ENCODE measurements around the gene BCAR3. TPM values are rescaled to one million over a fixed set of nuclear protein-coding genes. Genes with fewer than 3 reads are reported as not detected.

The BCAR3 gene
- total RNA-seq, 2 experiments from 2014 or later, result 0.96 to 1.3 TPM

DNA sequence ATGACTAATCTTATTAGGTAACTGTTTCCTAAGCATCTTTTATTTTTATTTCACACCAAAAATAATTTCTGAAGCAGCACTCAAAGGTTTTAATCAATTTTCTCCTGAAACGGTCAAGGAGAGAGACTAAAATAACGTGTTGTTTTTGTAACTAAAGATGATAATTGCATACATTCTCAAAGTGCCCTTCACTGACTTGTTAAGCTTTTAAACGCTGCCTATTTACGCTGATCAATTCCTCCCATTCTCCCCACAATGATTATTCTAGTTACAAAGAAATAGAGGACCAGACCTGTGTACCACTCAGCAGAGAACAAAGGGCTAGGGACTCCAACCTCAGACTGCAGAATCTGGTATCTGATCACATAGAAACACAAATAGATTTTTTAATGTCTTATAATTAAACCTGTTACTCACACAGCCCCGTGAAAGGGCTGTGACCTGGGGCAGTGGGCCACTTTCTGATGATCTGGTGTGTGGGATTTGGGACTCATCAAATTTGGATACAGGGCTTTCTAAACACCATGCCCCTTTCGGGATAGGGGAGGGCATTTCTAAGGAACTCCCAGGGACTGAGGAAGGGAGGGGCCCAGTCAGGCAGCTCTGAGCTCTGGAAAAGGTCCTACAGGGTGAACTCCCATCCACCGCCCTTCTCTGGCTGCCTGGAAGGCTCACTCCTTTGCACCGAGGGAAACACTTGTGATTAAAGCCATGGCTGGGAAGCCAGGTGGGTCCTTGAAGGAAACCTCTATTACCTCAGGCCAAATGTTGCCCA, 65.2 kb downstream of the BCAR3 start:
- Mint-ChIP-seq H3K9me3 (ENCODE audit: low read depth) (no peaks in the 10 kb centered on the region), H3K27ac (no peak overlapping the region), H3K4me3 (no peak overlapping the region), H3K27me3 (peaks cover 54% of the 10 kb centered on the region), H3K36me3 (no peaks in the 10 kb centered on the region), H3K4me1 (peaks cover 22% of the 10 kb centered on the region)
- CTCF ChIA-PET, result interaction anchor here (0.9 to 2.4 kb wide), 3 partner anchors 12 to 312 kb away, joined by 5 to 12 read pairs (median 7); no protein-coding TSS in a partner anchor
- DNase-seq (no peak), ATAC-seq (no peak)

DNA sequence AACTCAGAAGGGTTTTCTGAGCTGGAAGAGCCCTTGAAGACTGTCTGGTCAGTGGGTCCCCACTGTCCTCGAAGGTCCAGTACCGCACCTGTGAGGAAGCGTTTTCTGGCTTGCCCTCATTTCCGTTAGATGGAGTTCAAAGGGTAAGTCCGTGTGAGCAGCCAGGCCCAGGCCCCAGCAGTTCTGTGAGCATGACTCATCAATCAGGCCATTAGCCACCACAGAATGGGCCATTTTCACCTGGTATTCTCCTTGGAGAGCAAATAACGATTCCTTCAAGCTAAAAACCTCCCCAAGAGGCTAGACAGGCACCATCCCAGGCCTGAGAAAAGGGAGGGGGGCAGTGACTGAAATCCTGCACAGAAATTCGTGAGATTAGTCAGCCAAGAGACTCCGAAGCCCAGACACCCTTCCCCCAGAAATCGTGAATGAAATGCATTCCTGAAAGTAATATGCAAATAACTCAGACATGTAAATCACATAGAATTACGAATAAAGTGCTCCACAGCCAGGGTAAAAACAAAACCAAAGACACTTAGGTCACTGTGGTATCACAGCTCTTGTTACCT, 66.0 kb downstream of the BCAR3 start:
- DNase-seq, result peak; percentile 67
- Mint-ChIP-seq H3K9me3 (ENCODE audit: low read depth) (no peaks in the 10 kb centered on the region), H3K36me3 (no peaks in the 10 kb centered on the region), H3K27me3 (peaks cover 54% of the 10 kb centered on the region), H3K27ac (peak overlapping the region; percentile 70), H3K4me3 (peak overlapping the region; percentile 41), H3K4me1 (peaks cover 22% of the 10 kb centered on the region)
- peak; percentile 65 for ATAC-seq
- CTCF ChIA-PET, result interaction anchor here (1.8 to 2.4 kb wide), 2 partner anchors 13 to 311 kb away, joined by 7 to 12 read pairs; no protein-coding TSS in a partner anchor

DNA sequence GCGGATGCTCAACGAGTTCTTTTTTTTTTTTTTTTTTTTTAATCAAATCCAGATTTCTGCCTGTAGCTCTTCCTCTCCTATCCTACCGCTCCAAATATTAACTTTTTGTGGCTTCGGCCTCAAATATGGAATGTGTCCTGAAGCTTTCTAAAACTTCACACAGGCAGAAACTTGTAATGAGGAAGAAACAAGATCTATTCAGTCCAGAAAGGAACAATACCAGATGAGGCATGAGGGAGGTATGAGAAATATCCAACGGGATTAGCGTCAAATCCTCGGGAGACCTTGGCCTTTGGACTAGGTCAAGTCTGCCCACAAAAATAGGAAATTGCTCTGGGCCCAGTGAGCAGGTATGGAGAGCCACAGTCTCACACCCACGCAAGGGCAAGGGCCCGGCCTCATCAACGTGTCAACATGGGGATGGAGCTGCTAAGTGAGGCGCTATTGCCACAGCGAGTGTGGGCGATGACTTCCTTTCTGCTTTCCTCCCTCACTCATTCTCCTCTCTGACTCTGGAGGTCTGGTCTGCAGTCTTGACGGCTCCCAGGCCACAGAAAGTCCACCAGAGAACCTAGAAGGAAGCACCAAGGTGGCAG, 66.6 kb downstream of the BCAR3 start:
- Mint-ChIP-seq H3K27ac (peak overlapping the region; percentile 70), H3K4me1 (peaks cover 22% of the 10 kb centered on the region), H3K9me3 (ENCODE audit: low read depth) (no peaks in the 10 kb centered on the region), H3K27me3 (peaks cover 57% of the 10 kb centered on the region), H3K4me3 (peak overlapping the region; percentile 41), H3K36me3 (no peaks in the 10 kb centered on the region)
- peak; percentile 72 for ATAC-seq
- peak; percentile 64 for DNase-seq
- CTCF ChIA-PET, result interaction anchor here (1.8 to 2.4 kb wide), 2 partner anchors 14 to 310 kb away, joined by 7 to 12 read pairs; no protein-coding TSS in a partner anchor

DNA sequence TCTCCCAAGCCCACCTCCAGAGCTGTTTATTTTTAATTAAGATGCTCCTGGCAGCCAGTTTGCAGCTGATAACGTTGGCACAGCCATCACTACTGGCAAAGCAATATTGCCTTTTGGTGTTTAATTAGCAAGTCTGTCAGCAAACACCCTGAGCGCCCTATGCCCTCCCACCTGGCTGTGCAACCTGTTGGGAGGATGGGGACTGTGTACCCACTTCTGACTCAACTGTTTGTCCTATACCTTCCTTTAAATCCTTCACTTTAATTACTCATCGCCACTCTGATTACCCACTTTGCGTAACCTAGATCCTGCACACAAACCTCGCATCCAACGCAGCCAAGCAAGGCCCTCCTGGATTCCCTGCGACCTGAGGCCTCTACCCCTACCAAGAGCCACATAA, 67.1 kb downstream of the BCAR3 start:
- Mint-ChIP-seq H3K27me3 (peaks cover 54% of the 10 kb centered on the region), H3K4me3 (no peak overlapping the region), H3K4me1 (peaks cover 22% of the 10 kb centered on the region), H3K9me3 (ENCODE audit: low read depth) (no peaks in the 10 kb centered on the region), H3K36me3 (no peaks in the 10 kb centered on the region), H3K27ac (no peak overlapping the region)
- ATAC-seq (no peak), DNase-seq (no peak)
- CTCF ChIA-PET, result interaction anchor here (2.4 kb wide), 1 partner anchor 310 kb away, joined by 7 read pairs; no protein-coding TSS in a partner anchor

DNA sequence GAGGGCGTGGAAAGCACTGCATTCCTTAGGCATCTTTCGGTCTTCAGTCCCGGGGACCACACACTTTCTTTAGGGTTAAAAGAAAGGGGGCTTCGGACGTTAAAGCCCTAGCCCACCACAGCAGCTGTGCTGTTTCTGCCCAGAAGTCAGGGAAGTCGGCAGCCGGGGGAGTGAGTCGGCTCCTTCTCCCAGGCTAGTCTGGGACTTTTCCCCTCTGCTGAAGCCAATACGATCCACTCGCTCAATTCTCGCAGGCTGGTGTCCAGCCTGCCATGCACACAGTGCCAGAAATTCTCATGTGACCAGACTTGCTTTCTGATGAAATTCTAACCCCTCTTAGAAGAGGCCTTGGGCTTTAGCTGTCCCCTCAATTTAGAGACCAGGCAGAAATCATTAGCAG, 67.7 kb downstream of the BCAR3 start:
- no peak for ATAC-seq
- CTCF ChIA-PET, result interaction anchor here (1.6 kb wide), 1 partner anchor 15 kb away, joined by 6 read pairs; no protein-coding TSS in a partner anchor
- Mint-ChIP-seq H3K4me1 (peaks cover 25% of the 10 kb centered on the region), H3K27me3 (peaks cover 51% of the 10 kb centered on the region), H3K4me3 (no peak overlapping the region), H3K9me3 (ENCODE audit: low read depth) (no peaks in the 10 kb centered on the region), H3K27ac (no peak overlapping the region), H3K36me3 (no peaks in the 10 kb centered on the region)
- DNase-seq, result no peak

DNA sequence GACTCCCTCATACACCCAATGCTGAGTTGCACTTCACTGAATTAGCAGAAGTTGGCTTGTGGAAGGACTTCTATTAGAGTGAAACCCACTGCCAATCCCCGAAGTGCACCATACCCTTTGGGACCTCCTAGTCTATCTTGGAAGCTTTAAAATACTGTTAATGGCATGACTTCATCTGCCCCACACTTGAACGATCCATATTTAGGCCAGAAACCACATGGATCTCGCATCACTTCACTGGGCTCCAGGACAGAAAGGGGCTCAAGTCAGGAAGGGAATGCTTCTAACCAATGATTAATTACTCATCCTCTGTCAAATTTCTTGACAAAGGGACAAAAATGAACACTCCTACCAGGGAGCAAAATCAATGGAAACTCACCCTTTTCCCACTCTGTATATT, 69.1 kb downstream of the BCAR3 start:
- no peak overlapping the region for H3K4me3 Mint-ChIP-seq
- CTCF ChIA-PET, result interaction anchor here (1.6 kb wide), 1 partner anchor 17 kb away, joined by 6 read pairs; no protein-coding TSS in a partner anchor
- no peak for ATAC-seq
- H3K9me3 Mint-ChIP-seq (ENCODE audit: low read depth), result no peaks in the 10 kb centered on the region
- DNase-seq, result no peak
- H3K27ac Mint-ChIP-seq, result no peak overlapping the region
- peaks cover 39% of the 10 kb centered on the region for H3K4me1 Mint-ChIP-seq
- no peaks in the 10 kb centered on the region for H3K36me3 Mint-ChIP-seq
- peaks cover 42% of the 10 kb centered on the region for H3K27me3 Mint-ChIP-seq

DNA sequence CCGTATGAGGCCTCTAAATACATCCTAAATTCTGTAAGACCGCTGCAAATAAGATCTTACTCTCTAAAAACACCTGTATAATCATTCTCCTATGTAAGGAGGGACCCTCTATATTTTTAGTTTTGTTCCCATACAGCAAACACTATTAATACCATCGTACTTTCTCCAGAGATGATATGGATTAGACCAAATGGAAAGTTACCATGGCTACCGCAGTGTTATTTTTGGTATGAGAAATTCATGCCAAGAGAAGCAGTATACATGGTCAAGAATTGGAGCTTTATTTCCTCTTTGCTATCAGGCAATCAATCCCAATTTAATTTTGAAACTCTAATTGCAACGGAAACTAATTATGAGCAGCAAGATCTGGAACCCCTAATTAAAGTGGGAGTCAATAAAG, 70.0 kb downstream of the BCAR3 start:
- DNase-seq (no peak), ATAC-seq (no peak)
- no peaks in the 10 kb centered on the region for H3K36me3 Mint-ChIP-seq
- CTCF ChIA-PET, result no interaction called here
- H3K27me3 Mint-ChIP-seq, result peaks cover 44% of the 10 kb centered on the region
- H3K4me1 Mint-ChIP-seq, result peaks cover 47% of the 10 kb centered on the region
- H3K9me3 Mint-ChIP-seq (ENCODE audit: low read depth), result no peaks in the 10 kb centered on the region
- no peak overlapping the region for H3K27ac Mint-ChIP-seq
- H3K4me3 Mint-ChIP-seq, result no peak overlapping the region

DNA sequence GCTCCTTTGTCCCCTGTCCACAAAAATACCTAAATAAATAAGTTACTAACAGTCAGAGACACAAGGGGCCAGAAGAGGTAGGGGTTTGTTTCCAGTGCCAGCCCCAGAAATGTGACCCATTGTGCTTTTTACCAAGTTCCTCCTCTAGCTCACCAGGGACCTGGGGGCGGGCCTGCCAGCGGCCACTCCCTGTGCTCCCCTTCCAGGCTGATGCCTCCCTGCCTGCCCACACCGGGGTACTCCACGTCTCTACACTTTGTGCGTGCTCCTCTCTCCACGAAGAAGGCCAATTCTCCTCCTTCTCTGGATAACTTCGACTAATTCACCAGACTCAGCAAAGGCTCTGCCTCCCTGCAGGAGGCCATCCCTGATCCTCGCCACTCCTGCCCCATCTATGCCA, 72.1 kb downstream of the BCAR3 start:
- Mint-ChIP-seq H3K9me3 (ENCODE audit: low read depth) (no peaks in the 10 kb centered on the region), H3K36me3 (peaks cover 2% of the 10 kb centered on the region), H3K27ac (no peak overlapping the region), H3K4me3 (no peak overlapping the region), H3K4me1 (peaks cover 34% of the 10 kb centered on the region), H3K27me3 (peaks cover 63% of the 10 kb centered on the region)
- CTCF ChIA-PET, result no interaction called here
- DNase-seq (no peak), ATAC-seq (no peak)

DNA sequence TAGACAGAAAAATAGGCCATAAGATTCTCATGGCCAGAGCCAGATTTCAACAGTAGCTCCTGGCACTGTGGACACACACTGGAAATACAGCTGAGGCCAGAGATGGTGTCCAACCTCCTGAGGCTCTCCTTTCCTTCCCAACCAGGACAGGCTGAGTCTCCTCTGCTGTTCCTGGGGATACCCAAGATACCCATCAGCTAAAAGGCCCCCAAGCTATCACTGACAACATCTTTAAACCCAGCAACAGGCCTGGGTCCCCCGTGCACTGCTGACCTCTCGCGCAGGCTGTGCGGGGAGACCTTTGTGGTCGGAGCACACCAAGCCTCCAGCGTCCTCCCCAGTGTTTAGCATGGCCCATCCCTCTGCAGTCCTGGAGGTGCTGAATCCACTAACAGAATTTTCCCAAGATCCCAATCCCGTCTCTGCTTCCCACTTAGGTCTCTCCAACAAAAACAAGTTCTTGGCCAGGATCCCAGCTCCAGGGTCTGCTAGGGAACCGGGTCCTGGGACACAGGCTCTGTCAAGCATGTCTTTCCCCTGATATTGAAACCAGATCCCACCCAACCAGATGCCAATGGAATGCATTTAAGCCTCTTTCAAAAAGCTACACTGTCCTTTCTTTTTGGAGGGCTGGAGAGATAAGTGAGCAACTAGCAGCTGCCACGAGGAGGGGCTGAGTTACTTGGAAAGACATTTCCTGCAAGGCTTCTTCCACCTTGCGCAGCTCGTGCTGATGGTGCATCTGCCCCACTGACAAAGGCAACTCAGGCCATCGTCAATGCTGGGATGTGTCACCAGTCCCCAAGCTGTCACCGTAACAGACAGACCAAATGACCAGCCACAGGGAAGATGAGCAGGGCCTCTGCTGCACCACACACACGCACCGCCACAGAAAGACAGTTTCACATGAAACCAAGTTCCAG, 73.2 kb downstream of the BCAR3 start:
- no peaks in the 10 kb centered on the region for H3K9me3 Mint-ChIP-seq (ENCODE audit: low read depth)
- H3K4me3 Mint-ChIP-seq, result no peak overlapping the region
- peaks cover 33% of the 10 kb centered on the region for H3K4me1 Mint-ChIP-seq
- no peak for ATAC-seq
- CTCF ChIA-PET, result interaction anchor here (1.1 to 1.5 kb wide), 4 partner anchors 21 to 243 kb away, joined by 3 to 5 read pairs (median 4); no protein-coding TSS in a partner anchor
- no peak for DNase-seq
- H3K27me3 Mint-ChIP-seq, result peaks cover 65% of the 10 kb centered on the region
- H3K27ac Mint-ChIP-seq, result no peak overlapping the region
- peaks cover 4% of the 10 kb centered on the region for H3K36me3 Mint-ChIP-seq

DNA sequence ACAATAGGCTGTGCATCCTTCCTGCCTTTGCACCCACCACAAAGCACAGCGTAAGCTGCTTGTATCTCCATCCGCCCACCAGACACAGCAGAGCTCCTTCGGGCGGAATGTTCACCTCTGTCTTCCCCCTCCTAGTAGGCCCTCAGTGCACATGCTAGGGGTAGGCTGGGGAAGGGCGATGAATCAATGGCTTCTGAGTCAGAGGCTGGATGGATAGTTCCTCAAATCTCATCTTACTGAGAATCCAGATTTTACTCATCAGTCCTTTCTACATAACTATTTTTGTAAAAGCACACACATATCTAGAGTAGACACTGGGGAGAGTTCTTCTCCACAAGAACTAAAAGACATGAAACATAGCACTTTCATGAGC, 73.8 kb downstream of the BCAR3 start:
- Mint-ChIP-seq H3K27ac (no peak overlapping the region), H3K27me3 (peaks cover 59% of the 10 kb centered on the region), H3K4me3 (no peak overlapping the region), H3K9me3 (ENCODE audit: low read depth) (no peaks in the 10 kb centered on the region), H3K36me3 (peaks cover 4% of the 10 kb centered on the region), H3K4me1 (peaks cover 33% of the 10 kb centered on the region)
- CTCF ChIA-PET, result interaction anchor here (1.1 to 1.5 kb wide), 4 partner anchors 22 to 244 kb away, joined by 3 to 5 read pairs (median 4); no protein-coding TSS in a partner anchor
- ATAC-seq, result peak; percentile 89
- DNase-seq, result peak; percentile 64

DNA sequence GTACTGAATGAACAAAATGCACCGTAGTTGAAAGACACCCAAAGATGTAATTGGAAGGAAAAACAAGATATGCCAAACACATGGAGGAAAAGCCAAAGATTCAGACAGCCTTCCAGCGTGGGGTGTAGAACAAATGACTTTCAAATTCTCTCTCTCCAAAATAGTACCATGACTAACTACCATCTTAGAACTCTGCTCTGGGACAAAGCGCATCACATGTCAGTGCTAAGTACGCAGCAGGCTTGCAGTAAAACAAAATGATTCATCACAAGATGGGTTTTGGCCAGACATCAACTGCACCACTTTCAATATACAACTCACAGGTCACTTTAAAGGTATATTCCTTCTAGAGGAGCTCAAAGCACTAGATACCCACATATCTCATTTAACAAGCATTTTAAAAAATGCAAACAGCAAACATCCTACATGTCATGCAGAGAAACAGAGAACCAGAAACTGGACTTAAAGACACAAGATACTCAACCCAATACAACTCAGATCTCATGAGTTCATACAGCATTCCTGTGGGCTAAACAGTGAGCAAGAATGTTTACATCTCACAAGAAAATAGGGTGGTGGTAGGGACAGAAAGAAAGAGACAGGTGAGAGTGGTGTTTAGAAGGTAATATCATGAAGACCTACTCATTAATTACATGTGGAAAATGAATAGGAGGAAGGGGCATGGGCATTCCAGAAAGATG, 75.7 kb downstream of the BCAR3 start:
- peaks cover 4% of the 10 kb centered on the region for H3K36me3 Mint-ChIP-seq
- CTCF ChIA-PET, result no interaction called here
- no peaks in the 10 kb centered on the region for H3K9me3 Mint-ChIP-seq (ENCODE audit: low read depth)
- peaks cover 33% of the 10 kb centered on the region for H3K4me1 Mint-ChIP-seq
- H3K27me3 Mint-ChIP-seq, result peaks cover 57% of the 10 kb centered on the region
- no peak overlapping the region for H3K27ac Mint-ChIP-seq
- ATAC-seq (no peak), DNase-seq (no peak)
- H3K4me3 Mint-ChIP-seq, result no peak overlapping the region

DNA sequence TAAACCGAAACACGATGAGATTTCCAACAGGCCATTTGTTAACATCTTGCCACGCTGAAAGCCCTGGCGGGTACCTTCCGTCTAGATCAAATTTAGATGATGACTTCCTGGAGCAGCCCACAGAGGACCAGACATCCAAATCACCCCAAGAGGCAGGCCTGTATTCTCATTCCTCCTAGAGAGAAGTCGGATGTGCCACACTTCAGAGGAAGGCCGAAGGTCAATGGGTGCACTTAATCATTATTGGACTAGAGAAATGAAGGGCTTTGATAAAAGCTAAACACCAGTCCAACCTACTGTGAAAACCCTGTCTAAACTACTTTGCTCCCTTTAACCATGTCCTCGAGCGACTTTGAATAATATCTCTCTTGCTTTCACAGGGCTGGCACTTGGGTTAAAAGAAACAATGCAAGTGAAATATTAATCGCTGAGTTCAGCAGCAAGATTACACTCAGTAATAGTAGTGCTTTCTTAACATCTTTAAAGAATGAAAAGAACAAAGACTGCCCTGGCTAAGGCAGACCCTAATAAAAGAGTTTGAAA, 76.5 kb downstream of the BCAR3 start:
- H3K36me3 Mint-ChIP-seq, result peaks cover 4% of the 10 kb centered on the region
- H3K27ac Mint-ChIP-seq, result no peak overlapping the region
- H3K27me3 Mint-ChIP-seq, result peaks cover 52% of the 10 kb centered on the region
- peaks cover 33% of the 10 kb centered on the region for H3K4me1 Mint-ChIP-seq
- CTCF ChIA-PET, result no interaction called here
- H3K9me3 Mint-ChIP-seq (ENCODE audit: low read depth), result no peaks in the 10 kb centered on the region
- H3K4me3 Mint-ChIP-seq, result no peak overlapping the region
- ATAC-seq, result no peak
- no peak for DNase-seq
